ENCODE results near the gene STK32C. TPM values are rescaled to one million over a fixed set of nuclear protein-coding genes. Genes with fewer than 3 reads are reported as not detected.

STK32C gene
- total RNA-seq, 1 donor from 2014 or later: 13.6 TPM

- Histone ChIP-seq H3K4me3 (ENCODE audit: insufficient read depth, low read depth, low read length) (no peak overlapping the region), H3K9ac (ENCODE audit: low read length) (no peak overlapping the region), H3K9me3 (ENCODE audit: insufficient read depth, low read depth, low read length) (no peaks in the 10 kb centered on the region), H3K27ac (ENCODE audit: low read depth, low read length) (no peak overlapping the region), H4K20me1 (ENCODE audit: insufficient read depth, low read length) (no peaks in the 10 kb centered on the region), H3K79me2 (ENCODE audit: insufficient read depth, low read length) (no peaks in the 10 kb centered on the region), H3K4me2 (ENCODE audit: low read length) (no peak overlapping the region), H3K4me1 (ENCODE audit: insufficient read depth, low read length) (no peaks in the 10 kb centered on the region), H3K36me3 (ENCODE audit: insufficient read depth, low read length) (no peaks in the 10 kb centered on the region), H3K27me3 (ENCODE audit: insufficient read depth, low read length) (peaks cover 7% of the 10 kb centered on the region), H2AFZ (ENCODE audit: low read depth, low read length) (no peak overlapping the region)
- no peak for TF ChIP-seq EZH2 (IDR thresholded peaks at IDR 0.05; ENCODE audit: insufficient read depth, low read length)
- TF ChIP-seq CTCF (IDR thresholded peaks at IDR 0.05; ENCODE audit: insufficient read depth, low read depth, low read length): no peak
- H3K4me1 Mint-ChIP-seq (ENCODE audit: low read depth, unreplicated experiment): no peaks in the 10 kb centered on the region
- FAIRE-seq: no peak
- no peak for DNase-seq (ENCODE audit: low read depth)
- no peak overlapping the region for H3K4me3 Mint-ChIP-seq (ENCODE audit: unreplicated experiment)
- H3K27me3 Mint-ChIP-seq (ENCODE audit: low read depth, unreplicated experiment): peaks cover 55% of the 10 kb centered on the region
- H3K9me3 Mint-ChIP-seq (ENCODE audit: unreplicated experiment): peaks cover 4% of the 10 kb centered on the region
- H3K27ac Mint-ChIP-seq (ENCODE audit: unreplicated experiment): no peak overlapping the region
- no peaks in the 10 kb centered on the region for H3K36me3 Mint-ChIP-seq (ENCODE audit: low read depth, unreplicated experiment)
Measured at GRCh38 chr10:132169031-132169765, 138.6 kb downstream of the STK32C start.

- H3K9me3 ChIP-seq (ENCODE audit: insufficient read depth, low read depth, low read length): no peaks in the 10 kb centered on the region
- H3K4me1 Mint-ChIP-seq (ENCODE audit: low read depth, unreplicated experiment): no peaks in the 10 kb centered on the region
- H3K79me2 ChIP-seq (ENCODE audit: insufficient read depth, low read length): no peaks in the 10 kb centered on the region
- no peak overlapping the region for H2AFZ ChIP-seq (ENCODE audit: low read depth, low read length)
- no peak overlapping the region for H3K4me3 Mint-ChIP-seq (ENCODE audit: unreplicated experiment)
- H3K27ac Mint-ChIP-seq (ENCODE audit: unreplicated experiment): no peak overlapping the region
- peaks cover 55% of the 10 kb centered on the region for H3K27me3 Mint-ChIP-seq (ENCODE audit: low read depth, unreplicated experiment)
- no peak overlapping the region for H3K4me2 ChIP-seq (ENCODE audit: low read length)
- peaks cover 7% of the 10 kb centered on the region for H3K27me3 ChIP-seq (ENCODE audit: insufficient read depth, low read length)
- H3K27ac ChIP-seq (ENCODE audit: low read depth, low read length): no peak overlapping the region
- H3K4me1 ChIP-seq (ENCODE audit: insufficient read depth, low read length): no peaks in the 10 kb centered on the region
- DNase-seq (ENCODE audit: low read depth) (no peak), FAIRE-seq (no peak)
- TF ChIP-seq EZH2 (IDR thresholded peaks at IDR 0.05; ENCODE audit: insufficient read depth, low read length): no peak
- TF ChIP-seq CTCF (IDR thresholded peaks at IDR 0.05; ENCODE audit: insufficient read depth, low read depth, low read length): no peak
- H3K4me3 ChIP-seq (ENCODE audit: insufficient read depth, low read depth, low read length): no peak overlapping the region
- H3K36me3 ChIP-seq (ENCODE audit: insufficient read depth, low read length): no peaks in the 10 kb centered on the region
- no peaks in the 10 kb centered on the region for H3K36me3 Mint-ChIP-seq (ENCODE audit: low read depth, unreplicated experiment)
- H4K20me1 ChIP-seq (ENCODE audit: insufficient read depth, low read length): no peaks in the 10 kb centered on the region
- no peak overlapping the region for H3K9ac ChIP-seq (ENCODE audit: low read length)
- H3K9me3 Mint-ChIP-seq (ENCODE audit: unreplicated experiment): peaks cover 4% of the 10 kb centered on the region
Measured at GRCh38 chr10:132168571-132169030, 139.1 kb downstream of the STK32C start.

GRCh38 chr10:132167976-132168375 lies 139.8 kb downstream of the STK32C start:
- Histone ChIP-seq H3K27ac (ENCODE audit: low read depth, low read length) (no peak overlapping the region), H2AFZ (ENCODE audit: low read depth, low read length) (no peak overlapping the region), H3K36me3 (ENCODE audit: insufficient read depth, low read length) (no peaks in the 10 kb centered on the region), H3K9me3 (ENCODE audit: insufficient read depth, low read depth, low read length) (no peaks in the 10 kb centered on the region), H3K4me2 (ENCODE audit: low read length) (no peak overlapping the region), H3K27me3 (ENCODE audit: insufficient read depth, low read length) (peaks cover 7% of the 10 kb centered on the region), H3K9ac (ENCODE audit: low read length) (no peak overlapping the region), H4K20me1 (ENCODE audit: insufficient read depth, low read length) (no peaks in the 10 kb centered on the region), H3K79me2 (ENCODE audit: insufficient read depth, low read length) (no peaks in the 10 kb centered on the region), H3K4me3 (ENCODE audit: insufficient read depth, low read depth, low read length) (no peak overlapping the region), H3K4me1 (ENCODE audit: insufficient read depth, low read length) (no peaks in the 10 kb centered on the region)
- H3K36me3 Mint-ChIP-seq (ENCODE audit: low read depth, unreplicated experiment): no peaks in the 10 kb centered on the region
- no peak overlapping the region for H3K4me3 Mint-ChIP-seq (ENCODE audit: unreplicated experiment)
- TF ChIP-seq CTCF (IDR thresholded peaks at IDR 0.05; ENCODE audit: insufficient read depth, low read depth, low read length) (no peak), EZH2 (IDR thresholded peaks at IDR 0.05; ENCODE audit: insufficient read depth, low read length) (no peak)
- H3K27ac Mint-ChIP-seq (ENCODE audit: unreplicated experiment): no peak overlapping the region
- H3K27me3 Mint-ChIP-seq (ENCODE audit: low read depth, unreplicated experiment): peaks cover 53% of the 10 kb centered on the region
- no peaks in the 10 kb centered on the region for H3K4me1 Mint-ChIP-seq (ENCODE audit: low read depth, unreplicated experiment)
- no peak for FAIRE-seq
- no peaks in the 10 kb centered on the region for H3K9me3 Mint-ChIP-seq (ENCODE audit: unreplicated experiment)
- DNase-seq (ENCODE audit: low read depth): no peak
